AG10803 (cell line): ENCODE measurements around the gene FNDC3B.

Source experiments
- DNase-seq: peaks from one replicate; pipeline ENCODE4 v3.0.0; 2010; ENCODE audit warnings: low read depth
- H3K4me3 ChIP-seq: 2 replicates; pipeline ENCODE4 v1.5.1; 2011; ENCODE audit warnings: mild to moderate bottlenecking, low read length, control low read depth
- CTCF ChIP-seq: conservative IDR thresholded peaks from 2 replicates; pipeline ENCODE4 v1.5.1; 2011; ENCODE audit warnings: mild to moderate bottlenecking, low read length, control low read depth, inconsistent platforms

Gene FNDC3B

GRCh38 chr3:172082269-172082668 is 42.9 kb downstream of the FNDC3B start:
- peak; percentile 100 for DNase-seq
- H3K4me3 ChIP-seq, result no peak overlapping the region
- TF ChIP-seq CTCF, result no peak

GRCh38 chr3:172082820-172083513 is 43.6 kb downstream of the FNDC3B start:
- H3K4me3 ChIP-seq, result no peak overlapping the region
- no peak for TF ChIP-seq CTCF

GRCh38 chr3:172083995-172084409 is 44.6 kb downstream of the FNDC3B start:
- TF ChIP-seq CTCF, result no peak

More at GRCh38 chr3:172082820-172083513, 43.6 kb downstream of the FNDC3B start:
- DNase-seq, result no peak

GRCh38 chr3:172084871-172085556 is 45.6 kb downstream of the FNDC3B start:
- peak; percentile 40 for DNase-seq
- no peak for TF ChIP-seq CTCF
- no peak overlapping the region for H3K4me3 ChIP-seq

More at GRCh38 chr3:172083995-172084409, 44.6 kb downstream of the FNDC3B start:
- H3K4me3 ChIP-seq, result no peak overlapping the region
- DNase-seq, result no peak

GRCh38 chr3:172085557-172085895 is 46.1 kb downstream of the FNDC3B start:
- DNase-seq, result no peak
- no peak overlapping the region for H3K4me3 ChIP-seq
- TF ChIP-seq CTCF, result no peak

GRCh38 chr3:172086071-172086470 is 46.7 kb downstream of the FNDC3B start:
- H3K4me3 ChIP-seq, result no peak overlapping the region
- TF ChIP-seq CTCF, result no peak
- no peak for DNase-seq

- no peak for TF ChIP-seq CTCF
- H3K4me3 ChIP-seq, result no peak overlapping the region
Measured at GRCh38 chr3:172087198-172087597, 47.8 kb downstream of the FNDC3B start.

More at GRCh38 chr3:172087198-172087597, 47.8 kb downstream of the FNDC3B start:
- peak; percentile 57 for DNase-seq
